ENCODE data around the gene TMTC2.

DNA sequence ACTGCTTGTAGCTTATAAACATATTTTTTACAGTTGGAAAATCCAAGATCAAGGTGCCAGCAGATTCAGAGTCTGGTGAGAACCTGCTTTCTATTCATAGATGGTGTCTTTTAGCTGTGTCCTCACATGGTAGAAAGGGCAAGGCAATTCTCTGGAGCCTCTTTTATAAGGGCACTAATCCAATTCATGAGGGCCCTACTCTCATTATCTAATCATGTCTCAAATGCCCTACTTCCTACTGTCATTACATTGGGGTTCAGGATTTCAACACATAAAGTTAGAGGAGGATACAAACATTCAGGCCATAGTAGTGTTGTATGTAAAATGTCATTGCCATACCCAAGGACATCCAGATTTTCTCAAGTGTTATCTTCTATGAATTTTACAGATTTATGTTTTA, 496.4 kb downstream of the TMTC2 start:
- TF ChIP-seq, protein P1, sequence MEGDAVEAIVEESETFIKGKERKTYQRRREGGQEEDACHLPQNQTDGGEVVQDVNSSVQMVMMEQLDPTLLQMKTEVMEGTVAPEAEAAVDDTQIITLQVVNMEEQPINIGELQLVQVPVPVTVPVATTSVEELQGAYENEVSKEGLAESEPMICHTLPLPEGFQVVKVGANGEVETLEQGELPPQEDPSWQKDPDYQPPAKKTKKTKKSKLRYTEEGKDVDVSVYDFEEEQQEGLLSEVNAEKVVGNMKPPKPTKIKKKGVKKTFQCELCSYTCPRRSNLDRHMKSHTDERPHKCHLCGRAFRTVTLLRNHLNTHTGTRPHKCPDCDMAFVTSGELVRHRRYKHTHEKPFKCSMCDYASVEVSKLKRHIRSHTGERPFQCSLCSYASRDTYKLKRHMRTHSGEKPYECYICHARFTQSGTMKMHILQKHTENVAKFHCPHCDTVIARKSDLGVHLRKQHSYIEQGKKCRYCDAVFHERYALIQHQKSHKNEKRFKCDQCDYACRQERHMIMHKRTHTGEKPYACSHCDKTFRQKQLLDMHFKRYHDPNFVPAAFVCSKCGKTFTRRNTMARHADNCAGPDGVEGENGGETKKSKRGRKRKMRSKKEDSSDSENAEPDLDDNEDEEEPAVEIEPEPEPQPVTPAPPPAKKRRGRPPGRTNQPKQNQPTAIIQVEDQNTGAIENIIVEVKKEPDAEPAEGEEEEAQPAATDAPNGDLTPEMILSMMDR (IDR thresholded peaks at IDR 0.05; ENCODE audit: low read depth, low read length), result no peak
- no peak for TF ChIP-seq EZH2phosphoT487 (IDR thresholded peaks at IDR 0.05; ENCODE audit: low read depth)
